Keratinocyte (primary cell): ENCODE results near the gene MYL7.

ENCODE experiments used
- CTCF ChIP-seq, 3 experiments: IDR thresholded peaks in 1 of 3; conservative IDR thresholded peaks in 1 of 3; optimal IDR thresholded peaks in 1 of 3; 2 replicates in 2 of 3; 3 replicates in 1 of 3; pipeline versions ENCODE3 to v1.5.1; 2011; ENCODE audit warnings: low read length in 3 of 3, mild to moderate bottlenecking in 3 of 3, moderate library complexity in 2 of 3, control low read depth in 1 of 3, inconsistent platforms in 1 of 3; ENCODE audit not compliant: insufficient read depth in 2 of 3; ENCODE audit errors: extremely low read depth in 1 of 3
- EZH2 ChIP-seq: IDR thresholded peaks from one replicate; pipeline ENCODE4 v1.6.1; 2012; ENCODE audit warnings: inconsistent platforms, mild to moderate bottlenecking, low read length, moderate library complexity

- TF ChIP-seq CTCF (optimal IDR thresholded peaks at IDR 0.05 in 1 of 3, IDR thresholded peaks at IDR 0.05 in 1 of 3, conservative IDR thresholded peaks at IDR 0.05 in 1 of 3; ENCODE audit: extremely low read depth in 1 of 3, insufficient read depth in 2 of 3, low read length in 3 of 3) (no peak), EZH2 (no peak)
These were observed 15.4 kb upstream of the MYL7 start for GRCh38 chr7:44156453-44157010.
